C4-2B (cell line): Measurements from ENCODE around the gene PRR30.

Source experiments
- H3K27ac ChIP-seq: fragments of 450-650 bp; 2 replicates; pipeline ENCODE4 v1.5.1; 2017
- ZFX ChIP-seq: fragments of 450-650 bp; IDR thresholded peaks from 2 replicates; pipeline ENCODE4 v1.6.1; 2017
- TF ChIP-seq, protein P1 (sequence below): fragments of 450-650 bp; conservative IDR thresholded peaks from 2 replicates; pipeline ENCODE4 v1.5.1; 2017; ENCODE audit warnings: mild to moderate bottlenecking

Gene PRR30

DNA sequence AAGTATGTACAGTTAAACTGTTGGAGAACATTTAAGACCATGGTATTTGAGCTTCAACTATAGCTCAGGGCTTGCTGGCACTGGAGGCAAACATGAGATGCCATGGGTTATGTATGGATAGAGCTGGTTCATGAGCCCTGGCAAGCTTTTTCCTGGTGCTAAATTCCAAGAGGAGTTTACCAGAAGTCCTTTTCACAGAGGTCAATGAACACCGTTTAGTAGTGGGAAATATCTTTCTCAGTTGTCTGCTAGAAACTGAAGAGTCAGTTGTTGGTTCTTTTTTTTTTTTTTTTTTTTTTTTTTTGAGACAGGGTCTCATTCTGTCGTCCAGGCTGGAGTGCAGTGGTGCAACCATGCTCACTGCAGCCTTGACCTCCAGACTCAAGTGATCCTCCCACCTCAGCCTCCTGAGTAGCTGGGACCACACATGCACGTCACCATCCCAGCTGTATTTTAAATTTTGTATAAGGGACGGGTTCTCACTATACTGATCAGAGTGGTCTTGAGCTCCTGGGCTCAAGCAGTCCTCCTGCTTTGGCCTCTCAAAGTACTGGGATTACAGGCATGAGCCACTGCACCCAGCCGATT is 51.3 kb downstream of the PRR30 start:
- TF ChIP-seq, protein P1, sequence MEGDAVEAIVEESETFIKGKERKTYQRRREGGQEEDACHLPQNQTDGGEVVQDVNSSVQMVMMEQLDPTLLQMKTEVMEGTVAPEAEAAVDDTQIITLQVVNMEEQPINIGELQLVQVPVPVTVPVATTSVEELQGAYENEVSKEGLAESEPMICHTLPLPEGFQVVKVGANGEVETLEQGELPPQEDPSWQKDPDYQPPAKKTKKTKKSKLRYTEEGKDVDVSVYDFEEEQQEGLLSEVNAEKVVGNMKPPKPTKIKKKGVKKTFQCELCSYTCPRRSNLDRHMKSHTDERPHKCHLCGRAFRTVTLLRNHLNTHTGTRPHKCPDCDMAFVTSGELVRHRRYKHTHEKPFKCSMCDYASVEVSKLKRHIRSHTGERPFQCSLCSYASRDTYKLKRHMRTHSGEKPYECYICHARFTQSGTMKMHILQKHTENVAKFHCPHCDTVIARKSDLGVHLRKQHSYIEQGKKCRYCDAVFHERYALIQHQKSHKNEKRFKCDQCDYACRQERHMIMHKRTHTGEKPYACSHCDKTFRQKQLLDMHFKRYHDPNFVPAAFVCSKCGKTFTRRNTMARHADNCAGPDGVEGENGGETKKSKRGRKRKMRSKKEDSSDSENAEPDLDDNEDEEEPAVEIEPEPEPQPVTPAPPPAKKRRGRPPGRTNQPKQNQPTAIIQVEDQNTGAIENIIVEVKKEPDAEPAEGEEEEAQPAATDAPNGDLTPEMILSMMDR, result no peak
- TF ChIP-seq ZFX, result no peak
- no peak overlapping the region for H3K27ac ChIP-seq
